ENCODE data around the gene GAST. TPM values are rescaled to one million over a fixed set of nuclear protein-coding genes. Genes with fewer than 3 reads are reported as not detected.

GAST gene
- total and polyA plus RNA-seq, 3 donors from 2014 or later, result not detected

- H3K27me3 ChIP-seq, result no peaks in the 10 kb centered on the region
- H3K36me3 ChIP-seq (ENCODE audit: low read depth, missing control alignments), result no peaks in the 10 kb centered on the region
- no peaks in the 10 kb centered on the region for H3K4me1 ChIP-seq
- 91 to 95% methylated on average over 4 to 5 of the region's 5 CpGs for WGBS, 2 donors
- H3K4me3 ChIP-seq, result no peak overlapping the region
- no peak for TF ChIP-seq POLR2A (IDR thresholded peaks at IDR 0.05)
- no peak for TF ChIP-seq CTCF (IDR thresholded peaks at IDR 0.05)
- DNase-seq, result no peak
- intact Hi-C loops (cut with DNase I; ENCODE audit: low total_unique reads), result no loop called here
- no peak overlapping the region for H3K27ac ChIP-seq
- no peaks in the 10 kb centered on the region for H3K9me3 ChIP-seq
Observed at GRCh38 chr17:41740506-41740905, 28.4 kb downstream of the GAST start.

- no peaks in the 10 kb centered on the region for H3K4me1 ChIP-seq
- H3K36me3 ChIP-seq (ENCODE audit: low read depth, missing control alignments), result no peaks in the 10 kb centered on the region
- no peak overlapping the region for H3K27ac ChIP-seq
- TF ChIP-seq CTCF (IDR thresholded peaks at IDR 0.05) (no peak), POLR2A (IDR thresholded peaks at IDR 0.05) (no peak)
- no peaks in the 10 kb centered on the region for H3K27me3 ChIP-seq
- no peak overlapping the region for H3K4me3 ChIP-seq
- WGBS, 2 donors, result 87 to 88% methylated on average over 9 of the region's 9 CpGs
- intact Hi-C loops (cut with DNase I; ENCODE audit: low total_unique reads), result no loop called here
- no peaks in the 10 kb centered on the region for H3K9me3 ChIP-seq
- no peak for DNase-seq
Observed at GRCh38 chr17:41741709-41742108, 29.6 kb downstream of the GAST start.

GRCh38 chr17:41748275-41748674 lies 36.1 kb downstream of the GAST start:
- no peak overlapping the region for H3K27ac ChIP-seq
- no peaks in the 10 kb centered on the region for H3K36me3 ChIP-seq (ENCODE audit: low read depth, missing control alignments)
- H3K4me3 ChIP-seq, result no peak overlapping the region
- no peaks in the 10 kb centered on the region for H3K27me3 ChIP-seq
- intact Hi-C loops (cut with DNase I; ENCODE audit: low total_unique reads), result no loop called here
- no peaks in the 10 kb centered on the region for H3K9me3 ChIP-seq
- no peak for DNase-seq
- TF ChIP-seq POLR2A (IDR thresholded peaks at IDR 0.05), result no peak
- WGBS, 2 donors, result 89 to 93% methylated on average over 6 of the region's 6 CpGs
- H3K4me1 ChIP-seq, result no peaks in the 10 kb centered on the region

GRCh38 chr17:41750862-41751261 lies 38.7 kb downstream of the GAST start:
- Histone ChIP-seq H3K27ac (no peak overlapping the region), H3K36me3 (ENCODE audit: low read depth, missing control alignments) (no peaks in the 10 kb centered on the region), H3K4me1 (no peaks in the 10 kb centered on the region), H3K27me3 (no peaks in the 10 kb centered on the region), H3K4me3 (no peak overlapping the region), H3K9me3 (no peaks in the 10 kb centered on the region)
- WGBS, 2 donors, result 91 to 93% methylated on average over 4 of the region's 4 CpGs
- TF ChIP-seq POLR2A (IDR thresholded peaks at IDR 0.05), result no peak
- TF ChIP-seq CTCF (IDR thresholded peaks at IDR 0.05), result no peak
- DNase-seq, result no peak
- intact Hi-C loops (cut with DNase I; ENCODE audit: low total_unique reads), result no loop called here

GRCh38 chr17:41751288-41751687 lies 39.2 kb downstream of the GAST start:
- H3K4me1 ChIP-seq, result no peaks in the 10 kb centered on the region
- H3K27me3 ChIP-seq, result no peaks in the 10 kb centered on the region
- TF ChIP-seq POLR2A (IDR thresholded peaks at IDR 0.05), result no peak
- no peak for TF ChIP-seq CTCF (IDR thresholded peaks at IDR 0.05)
- H3K4me3 ChIP-seq, result no peak overlapping the region
- no peak overlapping the region for H3K27ac ChIP-seq
- no peaks in the 10 kb centered on the region for H3K9me3 ChIP-seq
- no peak for DNase-seq
- intact Hi-C loops (cut with DNase I; ENCODE audit: low total_unique reads), result no loop called here
- 65 to 73% methylated on average over 3 of the region's 3 CpGs for WGBS, 2 donors
- no peaks in the 10 kb centered on the region for H3K36me3 ChIP-seq (ENCODE audit: low read depth, missing control alignments)

All from testis (tissue), 3 donors.